NCI-H1694 treated with DMSO at 0.1 percent for 48 hours (cell line): ENCODE measurements around the gene TLR6.
A peak's percentile ranks its signal among the peaks of the same experiment; 100 is the strongest.
"Not testable (repeated sequence)": the region's sequence is repeated elsewhere in the genome, so short reads cannot be mapped to it uniquely, and the experiment has no call there.

Experiments
- DNase-seq: peaks from one replicate; lab custom pipeline; 2025; lab: John Stamatoyannopoulos, UW

Gene TLR6

DNA sequence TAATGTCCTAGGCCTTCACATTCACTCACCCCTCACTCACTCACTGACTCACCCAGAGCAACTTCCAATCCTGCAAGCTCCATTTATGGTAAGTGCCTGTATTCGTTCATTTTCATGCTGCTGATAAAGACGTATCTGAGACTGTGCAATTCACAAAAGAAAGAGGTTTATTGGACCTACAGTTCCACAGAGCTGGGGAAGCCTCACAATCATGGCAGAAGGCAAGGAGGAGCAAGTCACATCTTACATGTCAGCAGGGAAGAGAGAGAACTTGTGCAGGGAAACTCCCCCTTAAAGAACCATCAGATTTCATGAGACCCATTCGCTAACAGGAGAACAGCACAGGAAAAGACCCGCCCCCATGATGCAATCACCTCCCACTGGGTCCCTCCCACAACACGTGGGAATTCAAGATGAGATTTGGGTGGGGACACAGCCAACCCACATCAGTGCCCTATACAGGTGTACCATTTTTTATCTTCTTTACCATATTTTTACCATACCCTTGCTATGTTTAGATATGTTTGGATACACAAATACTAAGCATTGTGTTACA is 33.8 kb downstream of the TLR6 start:
- no peak for DNase-seq

GRCh38 chr4:38821739-38822138 is 34.9 kb downstream of the TLR6 start:
- no peak for DNase-seq

DNA sequence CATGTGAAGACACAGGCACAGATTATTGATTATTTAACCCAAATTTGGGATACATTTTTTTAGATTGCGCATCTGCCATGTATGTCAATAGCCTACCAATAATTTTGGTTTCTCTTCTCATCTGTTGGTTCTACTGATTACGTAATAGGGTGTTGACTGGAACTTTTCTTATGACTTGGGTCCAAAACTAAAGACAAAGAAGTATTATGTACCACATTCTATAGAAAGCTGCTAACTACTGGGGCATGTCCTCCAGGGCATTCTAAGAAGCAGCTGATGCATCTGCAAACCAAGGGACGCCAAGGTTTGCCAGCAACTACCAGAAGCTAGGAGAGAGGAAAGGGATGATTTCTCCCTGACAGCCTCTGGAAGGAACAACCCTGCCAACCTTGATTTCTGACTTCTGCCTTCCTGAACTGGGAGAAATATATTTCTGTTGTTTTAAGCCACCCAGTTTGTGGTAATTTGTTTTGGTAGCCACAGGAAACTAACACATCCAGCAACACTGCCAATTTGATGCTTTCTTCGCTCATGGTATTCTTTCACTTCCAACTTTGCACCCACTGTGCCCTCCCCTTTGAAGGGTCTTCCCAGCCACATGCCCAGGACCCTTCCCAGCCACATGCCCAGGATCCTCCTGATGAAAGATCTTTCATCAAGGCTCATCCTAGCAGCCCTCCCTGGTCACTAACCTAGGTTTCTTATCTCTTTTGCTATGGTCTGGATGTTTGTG is 36.1 kb downstream of the TLR6 start:
- no peak for DNase-seq

DNA sequence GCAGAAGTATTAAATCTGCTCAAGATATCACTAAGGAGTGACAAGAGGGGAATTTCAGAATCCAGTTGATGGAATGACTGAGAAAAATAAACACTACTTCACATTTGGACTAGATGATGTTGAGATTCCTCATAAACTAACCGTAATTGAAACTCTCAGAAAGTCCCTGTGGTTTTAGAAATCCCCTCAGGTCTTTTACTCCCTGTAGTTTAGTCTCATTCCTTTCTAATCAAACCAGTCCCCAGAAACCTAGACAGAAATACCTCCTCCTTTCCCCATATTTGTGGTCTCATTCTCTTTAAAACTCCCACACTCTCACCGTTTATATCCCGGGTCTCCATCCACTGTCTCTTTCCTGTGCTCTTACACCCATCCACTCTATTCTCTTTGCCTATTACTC is 37.0 kb downstream of the TLR6 start:
- DNase-seq = no peak

DNA sequence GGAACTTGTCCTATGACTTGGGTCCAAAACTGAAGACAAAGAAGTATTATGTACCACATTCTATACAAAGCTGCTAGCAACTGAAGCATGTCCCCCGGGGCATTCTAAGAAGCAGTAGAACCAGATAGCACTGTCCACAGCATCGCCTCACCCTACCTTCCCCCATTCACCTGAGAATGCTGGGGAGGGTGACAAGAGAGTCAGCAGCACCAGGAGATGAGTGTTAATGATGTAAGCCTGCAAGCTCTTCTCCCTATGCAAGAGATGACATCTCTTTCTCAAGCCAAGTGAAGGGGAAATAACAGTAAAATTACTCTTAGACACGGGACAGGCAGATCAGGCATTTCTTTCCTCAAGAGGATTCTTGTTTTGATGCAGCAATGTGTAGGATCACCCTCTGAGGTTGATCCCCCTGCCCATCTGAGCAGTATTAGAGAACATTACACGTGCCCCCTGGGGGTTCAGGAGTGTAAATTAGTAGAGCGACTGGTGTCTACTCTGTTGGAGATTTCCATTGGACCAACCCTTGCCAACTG is 38.1 kb downstream of the TLR6 start:
- no peak for DNase-seq

DNA sequence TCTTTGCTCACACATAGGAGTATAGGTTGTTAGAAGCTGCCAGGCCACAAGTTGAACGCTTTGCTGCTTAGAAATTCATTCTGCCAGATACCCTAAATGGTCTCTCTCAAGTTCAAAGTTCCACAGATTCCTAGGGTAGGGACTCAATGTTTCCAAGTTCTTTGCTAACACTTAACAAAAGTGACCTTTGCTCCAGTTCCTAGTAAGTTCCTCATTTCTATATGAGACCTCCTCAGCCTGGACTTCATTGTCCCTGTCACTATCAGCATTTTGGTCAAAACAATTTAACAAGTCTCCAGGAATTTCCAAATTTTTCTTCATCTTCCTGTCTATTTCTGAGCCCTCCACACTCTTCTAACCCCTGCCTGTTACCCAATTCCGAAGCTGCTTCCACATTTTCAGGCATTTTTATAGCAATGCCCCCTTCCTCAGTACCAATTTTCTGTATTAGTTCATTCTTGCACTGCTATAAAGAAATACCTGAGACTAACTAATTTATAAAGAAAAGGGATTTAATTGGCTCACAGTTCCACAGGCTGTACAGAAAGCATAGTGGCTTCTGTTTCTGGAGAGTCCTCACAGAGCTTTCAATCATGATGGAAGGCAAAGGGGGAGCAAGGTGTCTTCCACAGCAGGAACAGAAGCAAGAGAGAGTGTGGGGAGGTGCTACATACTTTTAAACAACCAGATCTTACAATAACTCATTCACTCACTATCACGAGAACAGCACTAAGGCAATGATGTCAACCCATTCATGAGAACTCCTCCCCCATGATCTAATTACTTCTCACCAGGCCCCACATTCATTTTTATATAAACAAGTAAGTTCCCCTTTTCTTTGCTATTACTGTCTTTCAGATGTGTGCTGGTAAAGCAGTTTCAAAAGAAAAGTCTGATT is 40.5 kb downstream of the TLR6 start:
- DNase-seq = no peak

- DNase-seq = no peak
Observed at GRCh38 chr4:38814386-38814785, 42.2 kb downstream of the TLR6 start.

GRCh38 chr4:38811297-38811696 is 45.3 kb downstream of the TLR6 start:
- DNase-seq = no peak

GRCh38 chr4:38807462-38807861 is 49.2 kb downstream of the TLR6 start:
- not testable (repeated sequence) for DNase-seq

- DNase-seq = not testable (repeated sequence)
Observed at GRCh38 chr4:38806251-38806650, 50.4 kb downstream of the TLR6 start.

DNA sequence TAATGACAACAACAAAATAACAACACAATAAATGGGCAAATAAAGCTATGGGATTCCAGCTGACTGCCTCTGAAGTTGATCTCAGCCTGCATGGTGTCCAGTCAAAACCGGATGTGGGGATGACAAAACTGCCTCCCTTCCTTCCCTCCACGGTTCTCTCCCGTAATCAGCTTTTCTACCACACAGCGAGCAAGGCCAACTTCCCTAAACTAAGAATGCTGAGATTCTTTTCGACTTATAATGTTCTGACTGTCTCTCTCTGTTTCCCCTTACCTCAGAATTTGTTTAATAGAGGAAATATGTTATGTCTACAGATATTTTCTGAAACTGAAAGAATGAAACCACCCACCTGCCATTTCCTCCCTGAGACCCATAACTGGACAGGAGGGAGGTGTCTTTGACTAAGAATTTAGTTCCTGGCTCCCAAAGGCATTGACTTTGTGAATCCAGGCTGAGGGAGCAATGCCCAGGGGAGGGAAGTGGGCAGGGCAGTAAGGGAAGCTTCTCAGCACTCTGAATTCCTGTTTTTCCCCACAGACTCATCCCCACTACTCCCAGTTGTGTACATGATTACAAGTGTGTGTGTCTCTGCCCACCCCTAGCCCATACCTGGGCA is 51.0 kb downstream of the TLR6 start:
- no peak for DNase-seq

DNA sequence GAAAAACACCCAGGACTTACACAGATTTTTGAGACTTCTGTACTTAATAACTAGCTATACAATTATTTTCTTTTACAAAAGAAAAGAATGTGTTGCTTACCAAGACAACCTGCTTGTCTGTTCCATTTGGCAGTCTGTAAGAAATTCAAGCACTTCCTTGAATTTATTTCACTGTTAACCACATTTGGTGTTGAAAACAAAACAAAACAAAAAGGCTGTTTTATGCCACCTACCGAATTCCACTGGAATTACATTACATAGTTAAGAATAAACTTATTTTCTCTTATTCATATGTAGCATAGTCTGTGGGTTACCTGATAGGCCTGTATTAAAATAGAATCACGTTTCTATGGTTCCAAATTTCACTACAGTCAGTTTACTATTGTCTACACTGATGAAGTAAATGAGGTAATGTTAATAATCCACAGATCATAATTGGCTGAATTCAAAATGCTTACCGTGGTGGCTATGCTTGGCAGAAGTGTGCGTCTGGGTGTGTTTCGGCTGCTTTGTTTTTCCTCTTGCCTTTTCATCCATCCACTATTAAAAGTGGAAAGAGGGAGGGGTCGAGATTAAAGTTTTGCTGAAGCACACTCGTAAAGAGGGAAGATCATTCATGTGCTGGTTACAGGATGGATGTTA is 51.8 kb downstream of the TLR6 start, which contains the start of gene TLR1:
TLR1 (minus strand) TSS at position 138 of the 642 bp plus-strand sequence. CDS start 5,960 bp downstream, outside the sequence.
- peak; percentile 7 for DNase-seq

DNA sequence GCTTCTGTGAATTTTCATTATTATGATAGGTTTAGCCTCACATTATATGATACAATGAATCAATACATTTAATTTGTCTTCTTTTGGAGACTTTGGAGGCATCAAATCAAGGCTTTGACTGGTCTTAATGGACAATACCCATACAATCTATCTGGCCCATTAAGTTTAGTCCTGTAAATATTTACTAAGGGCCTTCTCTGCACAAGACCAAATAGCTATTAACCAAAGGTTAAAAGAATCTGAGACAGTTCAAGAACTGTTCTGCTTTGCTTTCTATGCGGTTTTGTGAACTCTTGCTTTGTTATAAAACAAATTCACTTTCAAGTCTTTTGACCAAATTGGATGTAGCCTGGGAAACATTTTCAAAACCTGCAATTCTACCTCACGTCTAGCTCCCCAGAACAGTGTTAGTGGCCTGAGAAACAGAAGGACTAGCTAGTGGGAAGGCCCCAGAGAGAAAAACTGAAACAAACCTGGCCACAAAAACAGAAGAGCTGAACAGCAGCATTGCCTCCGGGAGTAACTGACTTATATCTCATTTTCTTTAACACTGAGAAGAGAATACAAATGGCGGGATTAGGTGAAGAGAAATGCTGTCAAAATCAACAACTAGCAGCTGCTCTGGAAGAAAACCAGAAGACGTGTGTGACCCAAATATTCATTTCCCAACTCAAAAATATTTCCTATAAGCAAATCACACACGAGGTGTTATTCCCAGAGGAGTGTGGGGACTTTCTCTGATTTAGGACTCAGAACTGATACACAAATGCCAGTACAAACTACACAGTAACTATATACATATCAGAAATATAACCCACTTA is 52.6 kb downstream of the TLR6 start:
- DNase-seq = no peak

DNA sequence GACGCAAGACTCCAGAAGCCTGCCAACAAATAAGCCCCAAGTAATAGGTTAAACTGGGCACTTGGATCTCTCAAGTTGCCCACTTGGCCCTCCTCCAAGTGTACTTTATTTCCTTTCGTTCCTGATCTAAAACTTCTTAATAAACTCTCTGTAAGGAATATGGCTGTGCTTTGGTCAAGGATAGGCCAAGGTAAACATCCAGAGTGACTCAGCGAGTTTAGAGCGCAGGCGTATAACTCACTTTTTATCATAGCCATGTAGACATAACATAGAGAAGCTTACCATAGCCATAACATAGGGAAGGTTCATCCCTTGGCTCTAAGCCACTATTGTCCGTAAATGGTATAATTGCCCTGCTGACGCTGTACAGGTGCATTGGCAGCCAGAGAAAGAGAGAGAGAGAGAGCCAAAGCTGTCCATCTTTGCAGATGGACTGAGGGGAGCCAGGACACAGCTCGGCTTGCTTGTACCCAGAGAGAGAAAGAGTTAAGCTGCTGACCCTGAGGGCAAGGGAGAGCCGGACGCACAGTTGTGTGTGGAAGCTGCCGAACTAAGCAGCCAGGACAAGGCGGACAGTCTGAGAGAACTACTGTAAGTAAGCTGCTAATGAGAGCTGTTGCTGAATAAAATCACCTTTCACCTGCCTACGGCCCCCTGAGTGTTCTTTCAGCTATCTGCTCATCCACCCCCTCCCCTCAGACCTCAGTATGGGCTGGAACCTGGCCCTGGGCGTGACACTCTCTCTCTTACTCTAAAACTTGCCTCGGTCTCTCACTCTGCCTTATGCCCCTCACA is 53.9 kb downstream of the TLR6 start:
- DNase-seq = no peak

DNA sequence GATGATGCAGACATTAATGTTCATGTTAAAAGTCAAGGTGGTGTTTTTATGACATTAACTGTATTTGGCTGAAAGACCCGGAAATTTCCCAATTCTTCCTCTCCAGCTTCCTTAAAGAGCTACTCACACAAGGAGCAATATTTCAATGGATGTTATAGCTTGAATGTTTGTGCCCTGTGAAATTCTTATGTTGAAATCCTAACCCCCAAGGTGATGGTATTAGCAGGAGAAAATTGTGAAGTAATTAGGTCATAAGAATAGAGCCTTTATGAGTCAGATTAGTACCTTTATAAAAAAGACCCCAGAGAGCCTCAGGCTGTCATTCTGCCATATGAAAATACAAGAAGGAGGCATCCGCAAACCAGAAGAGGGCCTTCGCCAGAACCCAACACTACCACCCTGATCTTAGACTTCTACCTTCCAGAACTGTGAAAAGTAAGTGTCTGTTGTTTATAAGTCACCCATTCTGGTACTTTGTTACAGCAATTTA is 55.6 kb downstream of the TLR6 start:
- no peak for DNase-seq

DNA sequence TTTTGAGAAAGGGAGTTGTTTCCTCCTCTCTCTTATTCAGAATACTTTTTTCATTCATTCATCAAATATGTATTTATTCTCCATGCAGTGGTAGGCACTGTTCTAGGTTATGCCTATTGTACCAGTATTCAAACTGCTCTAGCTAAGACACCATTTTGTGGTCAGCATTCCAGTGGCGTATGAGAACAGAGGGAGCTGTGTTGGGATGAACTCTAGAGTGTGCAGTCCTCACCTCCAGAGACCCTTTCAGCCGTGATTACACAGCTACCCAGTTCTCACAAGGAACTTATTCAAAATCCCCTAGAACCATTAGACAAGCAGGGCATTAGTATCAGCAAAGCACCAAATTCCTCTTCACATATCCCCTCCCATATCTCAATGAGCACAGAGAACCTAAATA is 56.3 kb downstream of the TLR6 start:
- no peak for DNase-seq

DNA sequence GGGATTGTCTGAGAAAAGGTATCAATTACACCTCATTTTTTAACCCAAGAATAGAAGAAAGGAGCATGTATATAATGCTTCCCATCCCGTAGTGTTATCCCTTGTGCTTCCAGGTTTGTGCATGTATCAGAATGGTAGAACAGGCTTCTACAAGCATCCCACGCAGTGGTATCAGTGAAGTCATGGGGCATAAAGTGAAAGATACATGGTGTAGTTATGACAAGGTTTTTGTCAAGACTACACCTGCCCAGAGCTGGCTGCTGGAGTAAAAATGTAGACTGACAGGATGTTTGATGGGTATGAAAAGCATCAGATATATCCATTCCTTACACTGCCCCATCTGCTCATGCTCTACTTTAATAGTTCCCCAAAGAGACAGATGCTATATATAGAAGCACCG is 61.5 kb downstream of the TLR6 start:
- no peak for DNase-seq

GRCh38 chr4:38794051-38794450 is 62.6 kb downstream of the TLR6 start:
- no peak for DNase-seq

- no peak for DNase-seq
Observed at GRCh38 chr4:38791010-38791409, 65.6 kb downstream of the TLR6 start.

GRCh38 chr4:38788317-38788716 is 68.3 kb downstream of the TLR6 start:
- no peak for DNase-seq
